Measurements from ENCODE around the gene C1orf226. TPM values are rescaled to one million over a fixed set of nuclear protein-coding genes. Genes with fewer than 3 reads are reported as not detected.

C1orf226 gene
- total and polyA plus RNA-seq, 9 of the 15 experiments (the other 6 are each of a cell fraction or from before 2014, with no cell fraction given) = 0.10 to 1.4 (median 0.47) TPM

DNA sequence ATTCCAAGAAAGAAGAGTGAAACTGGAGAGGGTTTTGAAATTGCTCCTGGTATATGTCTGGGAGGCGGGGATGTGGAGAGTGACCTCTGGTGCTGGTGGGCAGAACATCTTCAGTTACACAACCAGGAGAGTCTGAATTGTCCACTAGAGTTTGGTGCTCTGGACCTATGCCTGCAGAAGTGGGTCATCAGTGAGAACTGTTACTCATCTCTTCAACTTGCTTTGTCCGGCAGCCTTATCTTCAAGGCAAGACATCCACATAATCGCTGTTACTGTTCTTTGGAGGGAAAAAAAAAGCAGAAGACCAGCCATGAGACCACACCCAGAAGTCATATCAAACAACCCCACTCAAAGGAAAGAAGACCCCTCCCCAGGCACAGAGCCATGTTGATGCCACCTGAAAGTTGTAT is 15.5 kb downstream of the C1orf226 start (continued):
- TF ChIP-seq, protein P1, sequence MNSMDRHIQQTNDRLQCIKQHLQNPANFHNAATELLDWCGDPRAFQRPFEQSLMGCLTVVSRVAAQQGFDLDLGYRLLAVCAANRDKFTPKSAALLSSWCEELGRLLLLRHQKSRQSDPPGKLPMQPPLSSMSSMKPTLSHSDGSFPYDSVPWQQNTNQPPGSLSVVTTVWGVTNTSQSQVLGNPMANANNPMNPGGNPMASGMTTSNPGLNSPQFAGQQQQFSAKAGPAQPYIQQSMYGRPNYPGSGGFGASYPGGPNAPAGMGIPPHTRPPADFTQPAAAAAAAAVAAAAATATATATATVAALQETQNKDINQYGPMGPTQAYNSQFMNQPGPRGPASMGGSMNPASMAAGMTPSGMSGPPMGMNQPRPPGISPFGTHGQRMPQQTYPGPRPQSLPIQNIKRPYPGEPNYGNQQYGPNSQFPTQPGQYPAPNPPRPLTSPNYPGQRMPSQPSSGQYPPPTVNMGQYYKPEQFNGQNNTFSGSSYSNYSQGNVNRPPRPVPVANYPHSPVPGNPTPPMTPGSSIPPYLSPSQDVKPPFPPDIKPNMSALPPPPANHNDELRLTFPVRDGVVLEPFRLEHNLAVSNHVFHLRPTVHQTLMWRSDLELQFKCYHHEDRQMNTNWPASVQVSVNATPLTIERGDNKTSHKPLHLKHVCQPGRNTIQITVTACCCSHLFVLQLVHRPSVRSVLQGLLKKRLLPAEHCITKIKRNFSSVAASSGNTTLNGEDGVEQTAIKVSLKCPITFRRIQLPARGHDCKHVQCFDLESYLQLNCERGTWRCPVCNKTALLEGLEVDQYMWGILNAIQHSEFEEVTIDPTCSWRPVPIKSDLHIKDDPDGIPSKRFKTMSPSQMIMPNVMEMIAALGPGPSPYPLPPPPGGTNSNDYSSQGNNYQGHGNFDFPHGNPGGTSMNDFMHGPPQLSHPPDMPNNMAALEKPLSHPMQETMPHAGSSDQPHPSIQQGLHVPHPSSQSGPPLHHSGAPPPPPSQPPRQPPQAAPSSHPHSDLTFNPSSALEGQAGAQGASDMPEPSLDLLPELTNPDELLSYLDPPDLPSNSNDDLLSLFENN (IDR thresholded peaks at IDR 0.05; ENCODE audit: low read depth in 2 of 2, low read length in 2 of 2) = 0 out of 4 replicates have a peak, but pooled peaks of 1 of the 2 experiments have one; percentile 36
- no peak for TF ChIP-seq MTF1 (CRISPR knock-in tag; IDR thresholded peaks at IDR 0.05; ENCODE audit: borderline replicate concordance)
- TF ChIP-seq BRD9 (IDR thresholded peaks at IDR 0.05; ENCODE audit: low read depth, partially characterized antibody) = no peak
- no peak for TF ChIP-seq ZNF57 (CRISPR knock-in tag; IDR thresholded peaks at IDR 0.05)
- no peak for TF ChIP-seq NELFE (IDR thresholded peaks at IDR 0.05; ENCODE audit: insufficient read depth, insufficient read length)
- no peak for TF ChIP-seq XRCC5 (IDR thresholded peaks at IDR 0.05; ENCODE audit: low read depth, low read length)
- no peak for TF ChIP-seq KDM4B (IDR thresholded peaks at IDR 0.05; ENCODE audit: borderline replicate concordance in 2 of 2, low read depth in 1 of 2)
- peak; percentile 29; the same call in 1 of the 2 replicates for TF ChIP-seq FOXM1 (IDR thresholded peaks at IDR 0.05; ENCODE audit: low read depth)
- TF ChIP-seq FOXM1 (CRISPR knock-in tag; IDR thresholded peaks at IDR 0.05; ENCODE audit: low read depth) = no peak
- TF ChIP-seq TAF9B (IDR thresholded peaks at IDR 0.05; ENCODE audit: partially characterized antibody) = no peak
- TF ChIP-seq, protein P2, sequence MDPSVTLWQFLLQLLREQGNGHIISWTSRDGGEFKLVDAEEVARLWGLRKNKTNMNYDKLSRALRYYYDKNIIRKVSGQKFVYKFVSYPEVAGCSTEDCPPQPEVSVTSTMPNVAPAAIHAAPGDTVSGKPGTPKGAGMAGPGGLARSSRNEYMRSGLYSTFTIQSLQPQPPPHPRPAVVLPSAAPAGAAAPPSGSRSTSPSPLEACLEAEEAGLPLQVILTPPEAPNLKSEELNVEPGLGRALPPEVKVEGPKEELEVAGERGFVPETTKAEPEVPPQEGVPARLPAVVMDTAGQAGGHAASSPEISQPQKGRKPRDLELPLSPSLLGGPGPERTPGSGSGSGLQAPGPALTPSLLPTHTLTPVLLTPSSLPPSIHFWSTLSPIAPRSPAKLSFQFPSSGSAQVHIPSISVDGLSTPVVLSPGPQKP (CRISPR knock-in tag; IDR thresholded peaks at IDR 0.05) = no peak
- no peak for TF ChIP-seq ZNF184 (CRISPR knock-in tag; IDR thresholded peaks at IDR 0.05)
- TF ChIP-seq, protein P3, sequence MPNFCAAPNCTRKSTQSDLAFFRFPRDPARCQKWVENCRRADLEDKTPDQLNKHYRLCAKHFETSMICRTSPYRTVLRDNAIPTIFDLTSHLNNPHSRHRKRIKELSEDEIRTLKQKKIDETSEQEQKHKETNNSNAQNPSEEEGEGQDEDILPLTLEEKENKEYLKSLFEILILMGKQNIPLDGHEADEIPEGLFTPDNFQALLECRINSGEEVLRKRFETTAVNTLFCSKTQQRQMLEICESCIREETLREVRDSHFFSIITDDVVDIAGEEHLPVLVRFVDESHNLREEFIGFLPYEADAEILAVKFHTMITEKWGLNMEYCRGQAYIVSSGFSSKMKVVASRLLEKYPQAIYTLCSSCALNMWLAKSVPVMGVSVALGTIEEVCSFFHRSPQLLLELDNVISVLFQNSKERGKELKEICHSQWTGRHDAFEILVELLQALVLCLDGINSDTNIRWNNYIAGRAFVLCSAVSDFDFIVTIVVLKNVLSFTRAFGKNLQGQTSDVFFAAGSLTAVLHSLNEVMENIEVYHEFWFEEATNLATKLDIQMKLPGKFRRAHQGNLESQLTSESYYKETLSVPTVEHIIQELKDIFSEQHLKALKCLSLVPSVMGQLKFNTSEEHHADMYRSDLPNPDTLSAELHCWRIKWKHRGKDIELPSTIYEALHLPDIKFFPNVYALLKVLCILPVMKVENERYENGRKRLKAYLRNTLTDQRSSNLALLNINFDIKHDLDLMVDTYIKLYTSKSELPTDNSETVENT (CRISPR knock-in tag; IDR thresholded peaks at IDR 0.05) = no peak
- peak; percentile 63 for TF ChIP-seq SMAD4 (CRISPR knock-in tag; conservative IDR thresholded peaks at IDR 0.05)
- peak; percentile 79 for TF ChIP-seq TEAD4 (IDR thresholded peaks at IDR 0.05; ENCODE audit: low read length)
- no peak for TF ChIP-seq TEAD4 (CRISPR knock-in tag; IDR thresholded peaks at IDR 0.05; ENCODE audit: borderline replicate concordance)
- no peak for TF ChIP-seq ZC3H4 (CRISPR knock-in tag; IDR thresholded peaks at IDR 0.05; ENCODE audit: borderline replicate concordance)
- TF ChIP-seq MED1 (CRISPR knock-in tag; IDR thresholded peaks at IDR 0.05; ENCODE audit: borderline replicate concordance) = no peak
- TF ChIP-seq GATAD2A (IDR thresholded peaks at IDR 0.05) = no peak
- peak; percentile 79 for TF ChIP-seq KLF16 (IDR thresholded peaks at IDR 0.05)
- no peak for TF ChIP-seq HMG20A (CRISPR knock-in tag; conservative IDR thresholded peaks at IDR 0.05)
- no peak for TF ChIP-seq KAT2B (IDR thresholded peaks at IDR 0.05; ENCODE audit: low read depth, low read length)
